Activated CD8-positive, alpha-beta T cell treated with anti-CD3 and anti-CD28 coated beads for 36 hours (primary cell): Measurements from ENCODE around the gene CKAP4. TPM values are rescaled to one million over a fixed set of nuclear protein-coding genes. Genes with fewer than 3 reads are reported as not detected.

Source experiments
- ATAC-seq: fragments of 200-7000 bp; cut with Tn5 transposase; one replicate; pipeline ENCODE4 v1.10.0; 2021; ENCODE audit warnings: mild to moderate bottlenecking, moderate library complexity
- CTCF ChIA-PET: fragments of 350-600 bp; sonication (Branson Sonifier 250); formaldehyde crosslinking; loops from one replicate; lab custom pipeline; 2021; ENCODE audit warnings: antibody characterized with exemption; lab: Charles Lee
- POLR2A ChIA-PET: fragments of 350-600 bp; sonication (Branson Sonifier 250); formaldehyde crosslinking; loops from one replicate; lab custom pipeline; 2021; ENCODE audit warnings: antibody characterized with exemption; lab: Charles Lee
- DNase-seq: peaks from one replicate; pipeline ENCODE4 v3.0.0-alpha.2; 2020
- H3K27ac Mint-ChIP-seq: one replicate; pipeline ENCODE4 v1.8.0; 2021; ENCODE audit warnings: mild to moderate bottlenecking, mixed read lengths
- H3K27me3 Mint-ChIP-seq: one replicate; pipeline ENCODE4 v1.8.0; 2021; ENCODE audit warnings: mixed read lengths
- H3K36me3 Mint-ChIP-seq: one replicate; pipeline ENCODE4 v1.8.0; 2021; ENCODE audit warnings: low read depth, mixed read lengths
- H3K4me1 Mint-ChIP-seq: one replicate; pipeline ENCODE4 v1.8.0; 2021; ENCODE audit warnings: low read depth, mixed read lengths
- H3K4me3 Mint-ChIP-seq: one replicate; pipeline ENCODE4 v1.8.0; 2021; ENCODE audit warnings: mild to moderate bottlenecking, moderate library complexity, mixed read lengths
- H3K9me3 Mint-ChIP-seq: one replicate; pipeline ENCODE4 v1.8.0; 2021; ENCODE audit warnings: mixed read lengths
- CTCF ChIP-seq: fragments of 200-600 bp; IDR thresholded peaks from one replicate; pipeline ENCODE4 v1.8.0; 2022; ENCODE audit warnings: antibody characterized with exemption, mild to moderate bottlenecking
- intact Hi-C: fragments of 100-400 bp; cut with micrococcal nuclease; formaldehyde crosslinking; loops from one replicate; pipeline ENCODE4 v1.10.0; 2022
- total RNA-seq, 2 experiments: library from RNA; stranded (reverse); gene quantifications; one replicate each; pipeline ENCODE4 v1.2.3, GENCODE V29; 2021

Gene CKAP4
- total RNA-seq, 2 experiments from 2014 or later: 15.2 to 16.3 TPM

DNA sequence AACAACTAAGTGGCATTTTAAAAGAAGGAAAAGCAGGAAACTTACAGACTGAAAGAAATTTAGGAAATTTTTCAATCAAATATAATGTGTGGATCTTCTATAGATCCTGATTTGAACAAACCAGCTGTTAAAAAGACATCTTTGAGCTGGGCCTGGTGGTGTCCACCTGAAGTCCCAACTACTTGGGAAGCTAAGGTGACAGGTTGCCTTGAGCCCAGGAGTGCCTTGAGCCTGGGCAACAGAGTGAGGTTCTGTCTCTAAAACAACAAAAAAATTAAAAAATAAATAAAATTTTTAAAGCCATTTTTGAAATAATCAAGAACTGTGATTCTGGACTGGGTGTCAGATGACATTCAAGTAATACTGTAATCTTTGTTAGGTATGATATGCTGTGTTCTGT, 7.0 kb downstream of the CKAP4 start:
- intact Hi-C loops: no loop called here
- Mint-ChIP-seq H3K4me3 (no peak overlapping the region), H3K27me3 (no peaks in the 10 kb centered on the region), H3K9me3 (no peaks in the 10 kb centered on the region), H3K4me1 (peaks cover 7% of the 10 kb centered on the region), H3K36me3 (peaks cover 16% of the 10 kb centered on the region), H3K27ac (no peak overlapping the region)
- DNase-seq (no peak), ATAC-seq (no peak)
- POLR2A ChIA-PET: no interaction called here
- CTCF ChIA-PET: interaction anchor here (1.8 kb wide), 2 partner anchors 14 to 17 kb away, joined by 9 read pairs; no protein-coding TSS in a partner anchor
- no peak for TF ChIP-seq CTCF

DNA sequence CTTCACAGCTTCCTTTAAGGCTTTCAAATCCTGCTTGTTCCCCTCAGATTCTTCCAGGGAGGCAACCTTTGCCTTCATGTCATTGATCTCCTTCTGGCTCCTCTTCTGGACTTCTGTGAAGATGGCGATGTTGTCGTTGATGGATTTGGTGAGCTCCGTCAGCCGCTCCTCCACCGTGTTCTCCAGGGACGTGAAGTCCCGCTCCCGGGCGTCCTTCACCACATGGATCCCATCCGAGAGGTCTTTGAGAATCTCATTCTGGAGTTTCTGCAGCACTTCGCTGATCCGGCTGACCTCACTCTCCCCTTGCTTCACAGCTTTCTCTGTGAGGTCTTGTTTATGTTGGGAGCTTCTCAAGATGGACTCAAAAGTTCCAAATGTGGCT, 7.9 kb downstream of the CKAP4 start:
- ATAC-seq (no peak), DNase-seq (no peak)
- no peaks in the 10 kb centered on the region for H3K9me3 Mint-ChIP-seq
- H3K27me3 Mint-ChIP-seq: no peaks in the 10 kb centered on the region
- ChIA-PET CTCF (interaction anchor here (1.8 kb wide), 2 partner anchors 13 to 16 kb away, joined by 9 read pairs; no protein-coding TSS in a partner anchor), POLR2A (no interaction called here)
- intact Hi-C loops: no loop called here
- H3K27ac Mint-ChIP-seq: no peak overlapping the region
- H3K4me1 Mint-ChIP-seq: no peaks in the 10 kb centered on the region
- H3K36me3 Mint-ChIP-seq: peaks cover 14% of the 10 kb centered on the region
- H3K4me3 Mint-ChIP-seq: no peak overlapping the region
- no peak for TF ChIP-seq CTCF

GRCh38 chr12:106239241-106239950, 8.4 kb downstream of the CKAP4 start:
- H3K36me3 Mint-ChIP-seq: peaks cover 14% of the 10 kb centered on the region
- no peak overlapping the region for H3K27ac Mint-ChIP-seq
- intact Hi-C loops: no loop called here
- POLR2A ChIA-PET: no interaction called here
- no peaks in the 10 kb centered on the region for H3K9me3 Mint-ChIP-seq
- ATAC-seq (no peak), DNase-seq (no peak)
- H3K4me1 Mint-ChIP-seq: no peaks in the 10 kb centered on the region
- no peak overlapping the region for H3K4me3 Mint-ChIP-seq
- H3K27me3 Mint-ChIP-seq: no peaks in the 10 kb centered on the region
- CTCF ChIA-PET: interaction anchor here (1.8 kb wide), 2 partner anchors 12 to 16 kb away, joined by 9 read pairs; no protein-coding TSS in a partner anchor
- no peak for TF ChIP-seq CTCF

GRCh38 chr12:106238146-106238545, 9.7 kb downstream of the CKAP4 start:
- no peaks in the 10 kb centered on the region for H3K27me3 Mint-ChIP-seq
- no peaks in the 10 kb centered on the region for H3K4me1 Mint-ChIP-seq
- ChIA-PET CTCF (interaction anchor here (1.4 to 1.8 kb wide), 2 partner anchors 11 to 14 kb away, joined by 4 to 8 read pairs; no protein-coding TSS in a partner anchor), POLR2A (interaction anchor here (0.7 kb wide), 1 partner anchor 878 kb away, joined by 4 read pairs; no protein-coding TSS in a partner anchor)
- H3K9me3 Mint-ChIP-seq: no peaks in the 10 kb centered on the region
- TF ChIP-seq CTCF: no peak
- intact Hi-C loops: no loop called here
- no peak overlapping the region for H3K27ac Mint-ChIP-seq
- peaks cover 14% of the 10 kb centered on the region for H3K36me3 Mint-ChIP-seq
- no peak for DNase-seq
- ATAC-seq: no peak
- H3K4me3 Mint-ChIP-seq: no peak overlapping the region

- ATAC-seq: no peak
- Mint-ChIP-seq H3K4me1 (no peaks in the 10 kb centered on the region), H3K9me3 (no peaks in the 10 kb centered on the region), H3K27me3 (peaks cover 2% of the 10 kb centered on the region), H3K4me3 (no peak overlapping the region), H3K27ac (no peak overlapping the region), H3K36me3 (peaks cover 12% of the 10 kb centered on the region)
- DNase-seq: no peak
- no peak for TF ChIP-seq CTCF
- intact Hi-C loops: no loop called here
- CTCF ChIA-PET: interaction anchor here (1.0 to 1.2 kb wide), 2 partner anchors 9 kb away, joined by 3 to 4 read pairs; no protein-coding TSS in a partner anchor
- POLR2A ChIA-PET: no interaction called here
Measured at GRCh38 chr12:106235770-106236169, 12.1 kb downstream of the CKAP4 start.
